ENCODE data around the gene S100A12.
"Not testable (repeated sequence)": the region's sequence is repeated elsewhere in the genome, so short reads cannot be mapped to it uniquely, and the experiment has no call there.

Gene S100A12

GRCh38 chr1:153375511-153375910 lies at the start of gene S100A12:
Gene S100A12, minus strand, starts transcription at chr1:153375621. Its CDS starts 1,029 bp downstream, at chr1:153374592.
- no peak for DNase-seq (ENCODE audit: low read depth)

GRCh38 chr1:153422450-153423068 lies 47.1 kb upstream of the S100A12 start:
- DNase-seq (ENCODE audit: low read depth) = peak; percentile 32

- no peak for DNase-seq (ENCODE audit: low read depth)
These were observed 44.9 kb upstream of the S100A12 start for GRCh38 chr1:153420306-153420705.

GRCh38 chr1:153419436-153419793 lies 44.0 kb upstream of the S100A12 start:
- DNase-seq (ENCODE audit: low read depth) = not testable (repeated sequence)

GRCh38 chr1:153418758-153419435 lies 43.5 kb upstream of the S100A12 start:
- not testable (repeated sequence) for DNase-seq (ENCODE audit: low read depth)

GRCh38 chr1:153417136-153417888 lies 41.9 kb upstream of the S100A12 start:
- DNase-seq (ENCODE audit: low read depth) = no peak

- no peak for DNase-seq (ENCODE audit: low read depth)
These were observed 40.6 kb upstream of the S100A12 start, which contains the start of gene S100A7A for GRCh38 chr1:153415850-153416570. Gene S100A7A, plus strand, starts transcription at chr1:153416520. Its CDS starts 1,563 bp downstream, at chr1:153418083.

- not testable (repeated sequence) for DNase-seq (ENCODE audit: low read depth)
These were observed 38.5 kb upstream of the S100A12 start for GRCh38 chr1:153413961-153414360.

- not testable (repeated sequence) for DNase-seq (ENCODE audit: low read depth)
These were observed 31.9 kb upstream of the S100A12 start for GRCh38 chr1:153407274-153407673.

GRCh38 chr1:153405825-153406599 lies 30.6 kb upstream of the S100A12 start:
- not testable (repeated sequence) for DNase-seq (ENCODE audit: low read depth)

GRCh38 chr1:153404768-153405167 lies 29.3 kb upstream of the S100A12 start:
- DNase-seq (ENCODE audit: low read depth) = peak; percentile 9

GRCh38 chr1:153404086-153404635 lies 28.7 kb upstream of the S100A12 start:
- DNase-seq (ENCODE audit: low read depth) = no peak

- no peak for DNase-seq (ENCODE audit: low read depth)
These were observed 28.1 kb upstream of the S100A12 start for GRCh38 chr1:153403421-153404085.

- no peak for DNase-seq (ENCODE audit: low read depth)
These were observed 26.8 kb upstream of the S100A12 start for GRCh38 chr1:153402226-153402625.

GRCh38 chr1:153401461-153401860 lies 26.0 kb upstream of the S100A12 start:
- DNase-seq (ENCODE audit: low read depth) = no peak

- DNase-seq (ENCODE audit: low read depth) = no peak
These were observed 24.8 kb upstream of the S100A12 start for GRCh38 chr1:153400244-153400643.

- DNase-seq (ENCODE audit: low read depth) = no peak
These were observed 24.1 kb upstream of the S100A12 start for GRCh38 chr1:153399401-153400055.

- no peak for DNase-seq (ENCODE audit: low read depth)
These were observed 22.7 kb upstream of the S100A12 start for GRCh38 chr1:153397924-153398651.

Measured in activated T-helper 1 cell treated with Interleukin-2 at 50 U/mL for 16 hours (primary cell).